Esophagus squamous epithelium (tissue), 5 donors: Measurements from ENCODE around the gene KDM7A. TPM values are rescaled to one million over a fixed set of nuclear protein-coding genes. Genes with fewer than 3 reads are reported as not detected.

ENCODE experiments used
- DNase-seq: peaks from one replicate; lab custom pipeline; 2025; lab: John Stamatoyannopoulos, UW
- H3K27ac ChIP-seq, 4 donors: fragments of 200-600 bp; sonication (generic); one replicate each; pipeline ENCODE4 v1.5.1; 2016 to 2019; ENCODE audit warnings: mild to moderate bottlenecking in 1 of 4
- H3K27me3 ChIP-seq, 4 donors: fragments of 200-600 bp; sonication (generic); 1 replicate in 3 of 4; 2 replicates in 1 of 4; pipeline versions ENCODE4 v1.5.1 to v1.6.0; 2017 to 2021; ENCODE audit warnings: antibody characterized with exemption in 1 of 4
- H3K36me3 ChIP-seq, 3 donors: fragments of 200-600 bp; sonication (generic); one replicate each; pipeline ENCODE4 v1.5.1; 2016 to 2019
- H3K4me1 ChIP-seq, 3 donors: fragments of 200-600 bp; sonication (generic); one replicate each; pipeline ENCODE4 v1.5.1; 2017 to 2019
- H3K4me3 ChIP-seq, 4 donors: fragments of 200-600 bp; sonication (generic); 1 replicate in 3 of 4; 2 replicates in 1 of 4; pipeline ENCODE4 v1.5.1; 2016 to 2019; ENCODE audit warnings: mild to moderate bottlenecking in 2 of 4, moderate library complexity in 1 of 4
- H3K9me3 ChIP-seq, 3 donors: fragments of 200-600 bp; sonication (generic); one replicate each; pipeline ENCODE4 v1.5.1; 2016 to 2019
- CTCF ChIP-seq, 6 experiments: fragments of 450-650 bp in 4 of 6; fragments of 200-600 bp in 2 of 6; sonication (generic) in 2 of 6; IDR thresholded peaks; one replicate each; pipeline ENCODE4 v1.5.1; 2016 to 2019; ENCODE audit warnings: antibody characterized with exemption in 6 of 6, mild to moderate bottlenecking in 4 of 6, moderate library complexity in 4 of 6
- POLR2A ChIP-seq, 4 donors: fragments of 450-650 bp; IDR thresholded peaks; one replicate each; pipeline ENCODE4 v1.6.1; 2017; ENCODE audit warnings: antibody characterized with exemption in 4 of 4, mild to moderate bottlenecking in 4 of 4, moderate library complexity in 3 of 4
- WGBS, 2 donors: methylation state at CpG; one replicate each; pipeline ENCODE4 v1.1.5; 2018; 5-methylcytosine and 5-hydroxymethylcytosine counted together
- intact Hi-C: fragments of 100-400 bp; cut with DNase I; formaldehyde crosslinking; loops from one replicate; pipeline ENCODE4 v1.15.0; 2022
- total RNA-seq, 4 donors: library from RNA; depleted of rRNA; stranded (reverse); fragments of >200 nt; gene quantifications; one replicate each; pipeline ENCODE4 v1.1.0, GENCODE V29; 2016
- donor health status: DM: yes; HTN: yes; CAD: no.

Gene KDM7A
- total RNA-seq, 4 donors from 2014 or later, result 11.5 to 28.3 (median 19.9) TPM

- DNase-seq, result no peak
- Histone ChIP-seq H3K9me3 (no peaks in the 10 kb centered on the region), H3K4me1 (peaks cover 0 to 24% (median 15%) of the 10 kb centered on the region in 3 donors), H3K4me3 (no peak overlapping the region), H3K27me3 (no peaks in the 10 kb centered on the region), H3K27ac (no peak overlapping the region), H3K36me3 (peaks cover 0 to 6% (median 0%) of the 10 kb centered on the region in 3 donors)
- TF ChIP-seq POLR2A (IDR thresholded peaks at IDR 0.05), result no peak
- no peak for TF ChIP-seq CTCF (IDR thresholded peaks at IDR 0.05)
- intact Hi-C loops, result no loop called here
- 78 to 80% methylated on average over 1 of the region's 1 CpG for WGBS, 2 donors
Observed at GRCh38 chr7:140161047-140161446, 15.7 kb downstream of the KDM7A start.

GRCh38 chr7:140160308-140160707 lies 16.5 kb downstream of the KDM7A start:
- DNase-seq, result no peak
- Histone ChIP-seq H3K4me1 (peaks cover 0 to 17% (median 11%) of the 10 kb centered on the region in 3 donors), H3K27ac (no peak overlapping the region), H3K9me3 (no peaks in the 10 kb centered on the region), H3K27me3 (no peaks in the 10 kb centered on the region), H3K36me3 (peaks cover 0 to 6% (median 0%) of the 10 kb centered on the region in 3 donors), H3K4me3 (no peak overlapping the region)
- WGBS, 2 donors, result 58 to 60% methylated on average over 2 of the region's 2 CpGs
- intact Hi-C loops, result no loop called here
- TF ChIP-seq POLR2A (IDR thresholded peaks at IDR 0.05), result no peak
- TF ChIP-seq CTCF (IDR thresholded peaks at IDR 0.05), result no peak

GRCh38 chr7:140159497-140159896 lies 17.3 kb downstream of the KDM7A start:
- WGBS, 2 donors, result 88 to 94% methylated on average over 3 of the region's 3 CpGs
- Histone ChIP-seq H3K27ac (no peak overlapping the region), H3K4me1 (peaks cover 0 to 11% (median 6%) of the 10 kb centered on the region in 3 donors), H3K9me3 (no peaks in the 10 kb centered on the region), H3K36me3 (peaks cover 0 to 6% (median 0%) of the 10 kb centered on the region in 3 donors), H3K4me3 (no peak overlapping the region), H3K27me3 (no peaks in the 10 kb centered on the region)
- intact Hi-C loops, result no loop called here
- no peak for DNase-seq
- TF ChIP-seq POLR2A (IDR thresholded peaks at IDR 0.05) (no peak), CTCF (IDR thresholded peaks at IDR 0.05) (no peak)

- Histone ChIP-seq H3K27ac (no peak overlapping the region), H3K4me1 (peaks cover 0 to 16% (median 6%) of the 10 kb centered on the region in 3 donors), H3K27me3 (no peaks in the 10 kb centered on the region), H3K36me3 (peaks cover 0 to 6% (median 0%) of the 10 kb centered on the region in 3 donors), H3K4me3 (no peak overlapping the region), H3K9me3 (no peaks in the 10 kb centered on the region)
- intact Hi-C loops, result no loop called here
- 58 to 67% methylated on average over 2 of the region's 2 CpGs for WGBS, 2 donors
- TF ChIP-seq CTCF (IDR thresholded peaks at IDR 0.05), result no peak
- no peak for TF ChIP-seq POLR2A (IDR thresholded peaks at IDR 0.05)
- no peak for DNase-seq
Observed at GRCh38 chr7:140156460-140157080, 20.2 kb downstream of the KDM7A start.

- Histone ChIP-seq H3K36me3 (peaks cover 0 to 6% (median 0%) of the 10 kb centered on the region in 3 donors), H3K27me3 (no peaks in the 10 kb centered on the region), H3K4me1 (peaks cover 0 to 15% (median 6%) of the 10 kb centered on the region in 3 donors), H3K27ac (no peak overlapping the region), H3K4me3 (no peak overlapping the region), H3K9me3 (no peaks in the 10 kb centered on the region)
- intact Hi-C loops, result no loop called here
- 86% methylated on average over 4 of the region's 4 CpGs for WGBS, 2 donors
- DNase-seq, result no peak
- TF ChIP-seq POLR2A (IDR thresholded peaks at IDR 0.05) (no peak), CTCF (IDR thresholded peaks at IDR 0.05) (no peak)
Observed at GRCh38 chr7:140155428-140155827, 21.4 kb downstream of the KDM7A start.
